ENCODE results near the gene GRM1. TPM values are rescaled to one million over a fixed set of nuclear protein-coding genes. Genes with fewer than 3 reads are reported as not detected.
A peak's percentile ranks its signal among the peaks of the same experiment; 100 is the strongest.

GRM1 gene
- total and polyA plus RNA-seq, 2 donors = 0.01 to 0.16 TPM

GRCh38 chr6:146433881-146434731 is 405.2 kb downstream of the GRM1 start:
- no peak for DNase-seq (ENCODE audit: extremely low spot score)
- no peak overlapping the region for H3K27ac ChIP-seq (ENCODE audit: low read depth)
- 9% methylated on average over 59 of the region's 59 CpGs for whole genome bisulfite sequencing

GRCh38 chr6:146434732-146435390 is 406.0 kb downstream of the GRM1 start:
- DNase-seq (ENCODE audit: extremely low spot score) = no peak
- WGBS = 48% methylated on average over 15 of the region's 15 CpGs
- Histone ChIP-seq H3K4me3 (ENCODE audit: low read depth, low read length) (peak overlapping the region; percentile 31), H3K27ac (ENCODE audit: low read depth) (no peak overlapping the region), H3K36me3 (ENCODE audit: insufficient read depth) (no peaks in the 10 kb centered on the region), H3K4me1 (ENCODE audit: insufficient read depth) (no peaks in the 10 kb centered on the region)

More at GRCh38 chr6:146433881-146434731, 405.2 kb downstream of the GRM1 start:
- Histone ChIP-seq H3K36me3 (ENCODE audit: insufficient read depth) (no peaks in the 10 kb centered on the region), H3K4me1 (ENCODE audit: insufficient read depth) (no peaks in the 10 kb centered on the region), H3K4me3 (ENCODE audit: low read depth, low read length) (peak overlapping the region; percentile 31)

- H3K4me3 ChIP-seq (ENCODE audit: low read depth, low read length) = no peak overlapping the region
- no peaks in the 10 kb centered on the region for H3K36me3 ChIP-seq (ENCODE audit: insufficient read depth)
- no peaks in the 10 kb centered on the region for H3K4me1 ChIP-seq (ENCODE audit: insufficient read depth)
- 95% methylated on average over 2 of the region's 2 CpGs for WGBS
- no peak overlapping the region for H3K27ac ChIP-seq (ENCODE audit: low read depth)
- DNase-seq (ENCODE audit: extremely low spot score) = no peak
These were observed 413.0 kb downstream of the GRM1 start for GRCh38 chr6:146441907-146442306.

GRCh38 chr6:146444189-146444588 is 415.3 kb downstream of the GRM1 start:
- no peaks in the 10 kb centered on the region for H3K36me3 ChIP-seq (ENCODE audit: insufficient read depth)
- no peaks in the 10 kb centered on the region for H3K4me1 ChIP-seq (ENCODE audit: insufficient read depth)
- no peak overlapping the region for H3K27ac ChIP-seq (ENCODE audit: low read depth)
- WGBS = 41% methylated on average over 5 of the region's 5 CpGs
- no peak for DNase-seq (ENCODE audit: extremely low spot score)
- H3K4me3 ChIP-seq (ENCODE audit: low read depth, low read length) = no peak overlapping the region

GRCh38 chr6:146445233-146445632 is 416.4 kb downstream of the GRM1 start:
- WGBS = 92% methylated on average over 4 of the region's 4 CpGs

GRCh38 chr6:146456886-146457285 is 428.0 kb downstream of the GRM1 start:
- no peak overlapping the region for H3K27ac ChIP-seq (ENCODE audit: low read depth)
- no peak overlapping the region for H3K4me3 ChIP-seq (ENCODE audit: low read depth, low read length)
- H3K4me1 ChIP-seq (ENCODE audit: insufficient read depth) = no peaks in the 10 kb centered on the region
- H3K36me3 ChIP-seq (ENCODE audit: insufficient read depth) = no peaks in the 10 kb centered on the region
- no peak for DNase-seq (ENCODE audit: extremely low spot score)
- 50% methylated on average over 1 of the region's 1 CpG for WGBS

More at GRCh38 chr6:146445233-146445632, 416.4 kb downstream of the GRM1 start:
- Histone ChIP-seq H3K36me3 (ENCODE audit: insufficient read depth) (no peaks in the 10 kb centered on the region), H3K4me1 (ENCODE audit: insufficient read depth) (no peaks in the 10 kb centered on the region), H3K4me3 (ENCODE audit: low read depth, low read length) (no peak overlapping the region), H3K27ac (ENCODE audit: low read depth) (no peak overlapping the region)
- DNase-seq (ENCODE audit: extremely low spot score) = no peak

- Histone ChIP-seq H3K4me1 (ENCODE audit: insufficient read depth) (no peaks in the 10 kb centered on the region), H3K27ac (ENCODE audit: low read depth) (no peak overlapping the region), H3K36me3 (ENCODE audit: insufficient read depth) (no peaks in the 10 kb centered on the region), H3K4me3 (ENCODE audit: low read depth, low read length) (no peak overlapping the region)
- 65% methylated on average over 1 of the region's 1 CpG for whole genome bisulfite sequencing
- DNase-seq (ENCODE audit: extremely low spot score) = no peak
These were observed 432.1 kb downstream of the GRM1 start for GRCh38 chr6:146460941-146461340.

- no peak overlapping the region for H3K4me3 ChIP-seq (ENCODE audit: low read depth, low read length)
- H3K36me3 ChIP-seq (ENCODE audit: insufficient read depth) = no peaks in the 10 kb centered on the region
- H3K27ac ChIP-seq (ENCODE audit: low read depth) = no peak overlapping the region
- no peaks in the 10 kb centered on the region for H3K4me1 ChIP-seq (ENCODE audit: insufficient read depth)
- 87% methylated on average over 3 of the region's 3 CpGs for WGBS
- DNase-seq (ENCODE audit: extremely low spot score) = no peak
These were observed 441.4 kb downstream of the GRM1 start for GRCh38 chr6:146470091-146470770.

- 63% methylated on average over 3 of the region's 3 CpGs for WGBS
- DNase-seq (ENCODE audit: extremely low spot score) = no peak
- H3K4me3 ChIP-seq (ENCODE audit: low read depth, low read length) = no peak overlapping the region
- no peak overlapping the region for H3K27ac ChIP-seq (ENCODE audit: low read depth)
- no peaks in the 10 kb centered on the region for H3K36me3 ChIP-seq (ENCODE audit: insufficient read depth)
- H3K4me1 ChIP-seq (ENCODE audit: insufficient read depth) = no peaks in the 10 kb centered on the region
These were observed 444.1 kb downstream of the GRM1 start for GRCh38 chr6:146472918-146473317.

GRCh38 chr6:146481527-146481926 is 452.7 kb downstream of the GRM1 start:
- no peak for DNase-seq (ENCODE audit: extremely low spot score)
- WGBS = 54% methylated on average over 2 of the region's 2 CpGs
- Histone ChIP-seq H3K36me3 (ENCODE audit: insufficient read depth) (no peaks in the 10 kb centered on the region), H3K4me3 (ENCODE audit: low read depth, low read length) (no peak overlapping the region), H3K27ac (ENCODE audit: low read depth) (no peak overlapping the region), H3K4me1 (ENCODE audit: insufficient read depth) (no peaks in the 10 kb centered on the region)

- no peaks in the 10 kb centered on the region for H3K36me3 ChIP-seq (ENCODE audit: insufficient read depth)
- no peaks in the 10 kb centered on the region for H3K4me1 ChIP-seq (ENCODE audit: insufficient read depth)
- H3K27ac ChIP-seq (ENCODE audit: low read depth) = no peak overlapping the region
- WGBS = 87% methylated on average over 3 of the region's 3 CpGs
- DNase-seq (ENCODE audit: extremely low spot score) = no peak
- no peak overlapping the region for H3K4me3 ChIP-seq (ENCODE audit: low read depth, low read length)
These were observed 455.5 kb downstream of the GRM1 start for GRCh38 chr6:146484411-146484810.

Measured in urinary bladder (tissue), 4 donors.